Mucosa of descending colon (tissue), 3 donors: ENCODE results near the gene DCP1B. TPM values are rescaled to one million over a fixed set of nuclear protein-coding genes. Genes with fewer than 3 reads are reported as not detected.
A peak's percentile ranks its signal among the peaks of the same experiment; 100 is the strongest.

Experiments used
- ATAC-seq: fragments of 200-7000 bp; cut with Tn5 transposase; one replicate; pipeline ENCODE4 v1.9.1; 2020; ENCODE audit warnings: mild to moderate bottlenecking, moderate library complexity
- DNase-seq, 3 donors: peaks; one replicate each; pipeline ENCODE4 v3.0.0-alpha.2; 2020
- H3K36me3 ChIP-seq: fragments of 200-600 bp; one replicate; pipeline ENCODE4 v1.8.0; 2021; ENCODE audit warnings: low read depth, mild to moderate bottlenecking
- H3K4me1 ChIP-seq: fragments of 200-600 bp; one replicate; pipeline ENCODE4 v1.8.0; 2021; ENCODE audit warnings: low read depth, mild to moderate bottlenecking
- H3K4me3 ChIP-seq: fragments of 200-600 bp; one replicate; pipeline ENCODE4 v1.8.0; 2021; ENCODE audit warnings: mild to moderate bottlenecking
- H3K9me3 ChIP-seq: fragments of 200-600 bp; one replicate; pipeline ENCODE4 v1.8.0; 2021; ENCODE audit warnings: mild to moderate bottlenecking
- CTCF ChIP-seq: fragments of 200-600 bp; IDR thresholded peaks from one replicate; pipeline ENCODE4 v1.8.0; 2022; ENCODE audit warnings: antibody characterized with exemption, mild to moderate bottlenecking
- intact Hi-C, 2 donors: fragments of 100-400 bp; cut with DNase I in 1 of 2; cut with micrococcal nuclease in 1 of 2; formaldehyde crosslinking; loops; one replicate each; pipeline versions ENCODE4 v1.11.0 to v1.11.1; 2022; cut with DNase I, micrococcal nuclease
- total RNA-seq, 3 donors: library from RNA; stranded (reverse); fragmentation: NEBNext Ultra II Directional in 2 of 3; extraction: Animal tissue kit (Norgen Biotek cat#: 25700) in 2 of 3; gene quantifications; one replicate each; pipeline versions ENCODE4 v1.2.1 to v1.2.4, GENCODE V29; 2021 to 2023
- donor health status: DM: no; HTN: no; CAD: no; lungs with moderate emphysema.
- donor health status: DM: no; HTN: no; CAD: no.
- donor health status: DM: no; HTN: yes; CAD: no.

DCP1B gene
- total RNA-seq, 3 donors from 2014 or later, result 10.1 to 27.3 (median 12.6) TPM

- no peaks in the 10 kb centered on the region for H3K4me1 ChIP-seq
- H3K36me3 ChIP-seq, result no peaks in the 10 kb centered on the region
- DNase-seq, result no peak
- ATAC-seq, result peak; percentile 47
- intact Hi-C loops, result no loop called here
- no peaks in the 10 kb centered on the region for H3K9me3 ChIP-seq
- no peak for TF ChIP-seq CTCF
- H3K4me3 ChIP-seq, result no peak overlapping the region
Observed at GRCh38 chr12:1917172-1918070, 86.8 kb downstream of the DCP1B start.

DNA sequence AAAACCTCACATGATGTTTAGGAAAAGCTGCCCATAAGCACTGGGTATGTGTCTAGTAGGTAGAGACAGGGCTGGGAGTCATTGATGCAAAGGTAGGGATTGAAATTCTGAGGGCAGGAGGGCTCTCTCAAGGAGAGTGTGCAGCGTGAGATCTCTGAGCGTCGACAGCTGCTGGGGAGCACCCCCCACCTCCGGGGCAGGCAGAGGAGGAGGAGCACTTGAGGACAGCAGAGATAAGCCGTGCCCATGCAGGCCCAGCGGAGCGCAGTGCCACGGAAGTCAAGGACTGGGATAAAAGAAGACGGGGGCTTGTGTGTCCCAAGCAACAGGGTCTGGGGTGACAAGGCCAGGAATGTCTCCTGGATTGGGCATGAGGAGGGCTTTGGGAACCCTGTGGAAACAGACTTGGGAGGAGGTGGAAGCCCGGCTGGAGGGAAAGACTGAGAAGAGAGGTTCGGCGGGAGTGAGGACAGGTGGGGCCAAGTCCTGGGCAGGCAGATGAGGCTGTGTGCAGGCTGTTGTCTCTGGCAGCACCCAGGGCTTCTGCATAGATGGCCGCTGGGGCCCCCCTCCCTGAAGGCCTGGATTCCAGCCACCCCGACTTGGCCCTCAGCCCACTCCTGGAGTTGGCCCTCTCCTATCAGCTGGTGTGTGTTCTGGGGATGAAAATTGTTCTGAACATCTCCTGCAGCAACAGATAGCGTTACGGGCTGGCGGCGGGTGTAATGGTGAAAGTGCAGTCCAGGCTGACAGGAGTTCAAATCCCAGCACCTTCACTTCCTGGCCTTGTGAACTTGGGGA lies 87.7 kb downstream of the DCP1B start:
- Histone ChIP-seq H3K4me1 (no peaks in the 10 kb centered on the region), H3K36me3 (no peaks in the 10 kb centered on the region), H3K4me3 (no peak overlapping the region), H3K9me3 (no peaks in the 10 kb centered on the region)
- intact Hi-C loops, result no loop called here
- DNase-seq, result no peak
- TF ChIP-seq CTCF, result no peak
- no peak for ATAC-seq

DNA sequence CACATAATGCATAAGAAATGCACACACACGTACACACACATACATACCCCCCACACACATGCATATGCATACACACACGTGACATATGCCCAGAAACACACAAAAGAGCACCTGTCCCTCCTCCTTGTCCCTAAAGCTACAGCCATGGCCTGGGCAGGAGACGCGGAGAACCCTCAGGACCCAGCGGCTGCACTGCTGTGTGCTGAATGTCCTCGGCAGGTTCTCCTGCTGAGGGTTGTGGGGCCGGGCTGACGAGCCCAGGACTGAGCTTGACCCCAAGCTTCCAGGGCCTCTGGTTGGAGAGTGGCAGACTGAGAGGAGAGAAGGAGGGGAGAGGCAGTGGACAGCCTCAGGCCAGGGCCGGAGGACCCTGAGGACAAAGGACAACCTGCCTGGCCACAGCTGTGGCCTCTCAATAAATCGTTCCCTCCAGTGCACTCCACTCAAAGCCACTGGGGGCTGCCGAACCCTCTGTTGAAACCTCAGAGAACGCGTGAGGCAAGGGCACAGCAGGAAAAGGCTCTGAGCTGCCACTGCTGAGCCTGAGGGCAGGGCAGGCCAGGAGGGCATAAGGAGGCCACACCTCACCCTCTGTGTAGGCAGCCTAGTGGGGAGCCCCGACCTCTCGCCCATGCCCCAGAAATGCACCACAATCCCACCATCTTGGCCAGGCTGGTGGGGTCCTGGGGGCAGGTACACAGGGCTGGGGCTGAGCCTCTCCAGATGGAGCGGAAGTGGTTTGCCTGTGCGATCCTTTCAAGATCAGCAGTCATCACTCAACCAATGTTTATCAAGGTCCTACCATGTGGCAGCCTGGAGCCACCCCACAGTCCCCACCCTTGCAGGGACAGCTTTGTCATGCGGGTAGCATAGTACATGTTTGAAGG lies 88.9 kb downstream of the DCP1B start:
- DNase-seq, result peak in 1 of 3 donors; percentile 34
- Histone ChIP-seq H3K9me3 (no peaks in the 10 kb centered on the region), H3K36me3 (no peaks in the 10 kb centered on the region), H3K4me3 (no peak overlapping the region), H3K4me1 (no peaks in the 10 kb centered on the region)
- intact Hi-C loops, result no loop called here
- peak; percentile 44 for ATAC-seq
- no peak for TF ChIP-seq CTCF

GRCh38 chr12:1914114-1914911 lies 89.9 kb downstream of the DCP1B start:
- intact Hi-C loops, result no loop called here
- no peak for TF ChIP-seq CTCF
- H3K4me3 ChIP-seq, result no peak overlapping the region
- H3K4me1 ChIP-seq, result no peaks in the 10 kb centered on the region
- DNase-seq (no peak), ATAC-seq (no peak)
- no peaks in the 10 kb centered on the region for H3K9me3 ChIP-seq
- no peaks in the 10 kb centered on the region for H3K36me3 ChIP-seq
